ENCODE results near the gene ATP5PO. TPM values are rescaled to one million over a fixed set of nuclear protein-coding genes. Genes with fewer than 3 reads are reported as not detected.

Gene ATP5PO
- polyA plus RNA-seq, 1 donor (not counting 4 experiments of a cell fraction or from before 2014, with no cell fraction given) = 359 TPM

DNA sequence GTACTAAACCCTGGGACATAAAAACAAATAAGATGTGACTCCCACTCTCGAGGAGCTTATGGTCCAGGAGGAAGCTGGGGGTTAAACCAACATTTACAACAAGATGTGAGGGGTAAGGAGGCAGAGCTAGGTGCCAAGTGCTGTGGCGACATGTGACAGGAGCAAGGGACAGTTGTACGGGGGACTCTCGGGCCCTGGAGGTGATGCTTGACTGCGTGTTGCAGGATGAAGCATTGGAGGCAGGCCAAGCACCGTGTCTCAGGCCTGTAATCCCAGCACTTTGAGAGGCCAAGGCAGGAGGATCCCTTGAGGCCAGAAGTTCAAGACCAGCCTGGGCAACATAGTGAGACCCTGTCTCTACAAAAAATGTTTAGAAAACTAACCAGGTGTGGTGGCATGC is 36.8 kb downstream of the ATP5PO start:
- no peak overlapping the region for H3K4me2 ChIP-seq (ENCODE audit: control insufficient read depth, extremely low read depth, insufficient read depth, low read depth, low read length)
- no peaks in the 10 kb centered on the region for H3K36me3 ChIP-seq (ENCODE audit: control insufficient read depth in 2 of 2, extremely low read depth in 1 of 2, insufficient read depth in 2 of 2, low read length in 2 of 2)
- no peaks in the 10 kb centered on the region for H3K4me1 ChIP-seq (ENCODE audit: control insufficient read depth, extremely low read depth, insufficient read depth, low read length)
- peaks cover 16% of the 10 kb centered on the region for H3K27me3 ChIP-seq (ENCODE audit: control insufficient read depth, extremely low read depth, insufficient read depth, low read length)
- FAIRE-seq = no peak
- no peak overlapping the region for H3K9ac ChIP-seq (ENCODE audit: control insufficient read depth, extremely low read depth, insufficient read depth, low read length)
- H3K9me1 ChIP-seq (ENCODE audit: control insufficient read depth, extremely low read depth, insufficient read depth, low read length) = no peaks in the 10 kb centered on the region
- no peak overlapping the region for H3K27ac ChIP-seq (ENCODE audit: control insufficient read depth, insufficient read depth, low read length)
- no peaks in the 10 kb centered on the region for H3K9me3 ChIP-seq (ENCODE audit: control insufficient read depth, low read depth, low read length)
- H3K79me2 ChIP-seq (ENCODE audit: control insufficient read depth, insufficient read depth, low read length) = no peaks in the 10 kb centered on the region
- no peak overlapping the region for H2AFZ ChIP-seq (ENCODE audit: control insufficient read depth, low read length)
- no peak for TF ChIP-seq EZH2 (IDR thresholded peaks at IDR 0.05; ENCODE audit: low read length)
- TF ChIP-seq CTCF (optimal IDR thresholded peaks at IDR 0.05 in 1 of 3, IDR thresholded peaks at IDR 0.05 in 1 of 3, conservative IDR thresholded peaks at IDR 0.05 in 1 of 3; ENCODE audit: extremely low read depth in 1 of 3, insufficient read depth in 2 of 3, low read length in 3 of 3) = no peak
- DNase-seq (ENCODE audit: low read depth, low spot score) = no peak
- no peaks in the 10 kb centered on the region for H4K20me1 ChIP-seq (ENCODE audit: control insufficient read depth, extremely low read depth, insufficient read depth, low read length)
- dilution Hi-C loops (cut with MboI; ENCODE audit: extremely low pct_ligation_motif_present, low sequenced_read_pairs) = no loop called here
- no peak overlapping the region for H3K4me3 ChIP-seq (ENCODE audit: control insufficient read depth in 2 of 3, extremely low read depth in 1 of 3, insufficient read depth in 2 of 3, low read depth in 1 of 3, low read length in 3 of 3)

- dilution Hi-C loops (cut with MboI; ENCODE audit: extremely low pct_ligation_motif_present, low sequenced_read_pairs) = no loop called here
- no peaks in the 10 kb centered on the region for H3K79me2 ChIP-seq (ENCODE audit: control insufficient read depth, insufficient read depth, low read length)
- FAIRE-seq = no peak
Measured at GRCh38 chr21:33875026-33875695, 40.4 kb downstream of the ATP5PO start.

More at GRCh38 chr21:33875026-33875695, 40.4 kb downstream of the ATP5PO start:
- no peaks in the 10 kb centered on the region for H3K27me3 ChIP-seq (ENCODE audit: control insufficient read depth, extremely low read depth, insufficient read depth, low read length)
- no peaks in the 10 kb centered on the region for H3K9me3 ChIP-seq (ENCODE audit: control insufficient read depth, low read depth, low read length)
- DNase-seq (ENCODE audit: low read depth, low spot score) = no peak
- no peaks in the 10 kb centered on the region for H3K36me3 ChIP-seq (ENCODE audit: control insufficient read depth in 2 of 2, extremely low read depth in 1 of 2, insufficient read depth in 2 of 2, low read length in 2 of 2)
- H3K9ac ChIP-seq (ENCODE audit: control insufficient read depth, extremely low read depth, insufficient read depth, low read length) = no peak overlapping the region
- H2AFZ ChIP-seq (ENCODE audit: control insufficient read depth, low read length) = no peak overlapping the region
- H4K20me1 ChIP-seq (ENCODE audit: control insufficient read depth, extremely low read depth, insufficient read depth, low read length) = no peaks in the 10 kb centered on the region
- no peak overlapping the region for H3K4me3 ChIP-seq (ENCODE audit: control insufficient read depth in 2 of 3, extremely low read depth in 1 of 3, insufficient read depth in 2 of 3, low read depth in 1 of 3, low read length in 3 of 3)
- no peaks in the 10 kb centered on the region for H3K9me1 ChIP-seq (ENCODE audit: control insufficient read depth, extremely low read depth, insufficient read depth, low read length)
- no peak overlapping the region for H3K4me2 ChIP-seq (ENCODE audit: control insufficient read depth, extremely low read depth, insufficient read depth, low read depth, low read length)
- no peak for TF ChIP-seq CTCF (optimal IDR thresholded peaks at IDR 0.05 in 1 of 3, IDR thresholded peaks at IDR 0.05 in 1 of 3, conservative IDR thresholded peaks at IDR 0.05 in 1 of 3; ENCODE audit: extremely low read depth in 1 of 3, insufficient read depth in 2 of 3, low read length in 3 of 3)
- TF ChIP-seq EZH2 (IDR thresholded peaks at IDR 0.05; ENCODE audit: low read length) = no peak
- no peak overlapping the region for H3K27ac ChIP-seq (ENCODE audit: control insufficient read depth, insufficient read depth, low read length)
- H3K4me1 ChIP-seq (ENCODE audit: control insufficient read depth, extremely low read depth, insufficient read depth, low read length) = no peaks in the 10 kb centered on the region
